ENCODE results near the gene NDUFA8. TPM values are rescaled to one million over a fixed set of nuclear protein-coding genes. Genes with fewer than 3 reads are reported as not detected.

Gene NDUFA8
- total RNA-seq, 2 experiments from 2014 or later: 48.3 to 52.5 TPM

- TF ChIP-seq CTCF (IDR thresholded peaks at IDR 0.05): no peak
- ChIA-PET POLR2A (no interaction called here), CTCF (interaction anchor here (1.3 to 10.7 kb wide), 2 partner anchors 22 to 218 kb away, joined by 4 to 315 read pairs; no protein-coding TSS in a partner anchor)
- Mint-ChIP-seq H3K9me3 (no peaks in the 10 kb centered on the region), H3K27ac (no peak overlapping the region), H3K4me1 (ENCODE audit: low read depth) (peaks cover 16% of the 10 kb centered on the region), H3K27me3 (peaks cover 35% of the 10 kb centered on the region), H3K4me3 (no peak overlapping the region), H3K36me3 (ENCODE audit: low read depth) (no peaks in the 10 kb centered on the region)
- ATAC-seq (no peak), DNase-seq (no peak)
- intact Hi-C loops (cut with micrococcal nuclease): no loop called here
Observed at GRCh38 chr9:122128969-122129343, 30.6 kb downstream of the NDUFA8 start.

- H3K9me3 Mint-ChIP-seq: no peaks in the 10 kb centered on the region
- no peak for TF ChIP-seq CTCF (IDR thresholded peaks at IDR 0.05)
- DNase-seq (no peak), ATAC-seq (no peak)
- no peaks in the 10 kb centered on the region for H3K36me3 Mint-ChIP-seq (ENCODE audit: low read depth)
- POLR2A ChIA-PET: no interaction called here
- CTCF ChIA-PET: interaction anchor here (1.0 to 13.9 kb wide), 5 partner anchors 23 to 219 kb away, joined by 3 to 315 read pairs (median 4); no protein-coding TSS in a partner anchor
- H3K4me3 Mint-ChIP-seq: no peak overlapping the region
- H3K4me1 Mint-ChIP-seq (ENCODE audit: low read depth): peaks cover 16% of the 10 kb centered on the region
- H3K27ac Mint-ChIP-seq: no peak overlapping the region
- peaks cover 38% of the 10 kb centered on the region for H3K27me3 Mint-ChIP-seq
- intact Hi-C loops (cut with micrococcal nuclease): no loop called here
Observed at GRCh38 chr9:122128007-122128968, 31.3 kb downstream of the NDUFA8 start.

- Mint-ChIP-seq H3K9me3 (no peaks in the 10 kb centered on the region), H3K4me1 (ENCODE audit: low read depth) (peaks cover 16% of the 10 kb centered on the region), H3K27ac (no peak overlapping the region), H3K4me3 (no peak overlapping the region), H3K27me3 (peaks cover 41% of the 10 kb centered on the region), H3K36me3 (ENCODE audit: low read depth) (no peaks in the 10 kb centered on the region)
- ATAC-seq (no peak), DNase-seq (peak; percentile 42)
- TF ChIP-seq CTCF (IDR thresholded peaks at IDR 0.05): no peak
- ChIA-PET CTCF (interaction anchor here (1.0 to 13.9 kb wide), 5 partner anchors 27 to 220 kb away, joined by 3 to 315 read pairs (median 3); no protein-coding TSS in a partner anchor), POLR2A (no interaction called here)
- intact Hi-C loops (cut with micrococcal nuclease): no loop called here
Observed at GRCh38 chr9:122127396-122127798, 32.2 kb downstream of the NDUFA8 start.

- CTCF ChIA-PET: interaction anchor here (0.6 to 13.9 kb wide), 12 partner anchors 19 to 683 kb away, joined by 3 to 315 read pairs (median 4); partner anchors contain the start of gene TTLL11
- no peak for ATAC-seq
- DNase-seq: peak; percentile 26
- Mint-ChIP-seq H3K4me1 (ENCODE audit: low read depth) (peaks cover 16% of the 10 kb centered on the region), H3K4me3 (peak overlapping the region; percentile 28), H3K27me3 (peaks cover 41% of the 10 kb centered on the region), H3K9me3 (no peaks in the 10 kb centered on the region), H3K27ac (no peak overlapping the region), H3K36me3 (ENCODE audit: low read depth) (no peaks in the 10 kb centered on the region)
- POLR2A ChIA-PET: interaction anchor here (0.7 to 1.1 kb wide), 2 partner anchors 12 to 139 kb away, joined by 3 read pairs; partner anchors contain the start of genes MRRF and RBM18
- intact Hi-C loops (cut with micrococcal nuclease): no loop called here
- peak; percentile 19 for TF ChIP-seq CTCF (IDR thresholded peaks at IDR 0.05)
Observed at GRCh38 chr9:122126331-122127261, 33.0 kb downstream of the NDUFA8 start.
